GM13977 (cell line): ENCODE results near the gene IL17RE.
"Not testable (repeated sequence)": the region's sequence is repeated elsewhere in the genome, so short reads cannot be mapped to it uniquely, and the experiment has no call there.

ENCODE experiments used
- DNase-seq: peaks from one replicate; pipeline ENCODE4 v3.0.0; 2012; ENCODE audit warnings: low spot score
- CTCF ChIP-seq: IDR thresholded peaks from 2 replicates; pipeline ENCODE4 v1.5.1; 2012; ENCODE audit warnings: mild to moderate bottlenecking, control low read depth; ENCODE audit not compliant: insufficient read depth; ENCODE audit errors: extremely low read depth, missing control alignments
- in situ Hi-C: fragments of 300-500 bp; cut with MboI; formaldehyde crosslinking; loops from one replicate; pipeline ENCODE4 v1.12.0; 2022; ENCODE audit warnings: low sequenced_read_pairs, low pct_unique_long_range_greater_than_20kb, mixed read lengths, inconsistent platforms; ENCODE audit not compliant: unreplicated experiment

IL17RE gene

DNA sequence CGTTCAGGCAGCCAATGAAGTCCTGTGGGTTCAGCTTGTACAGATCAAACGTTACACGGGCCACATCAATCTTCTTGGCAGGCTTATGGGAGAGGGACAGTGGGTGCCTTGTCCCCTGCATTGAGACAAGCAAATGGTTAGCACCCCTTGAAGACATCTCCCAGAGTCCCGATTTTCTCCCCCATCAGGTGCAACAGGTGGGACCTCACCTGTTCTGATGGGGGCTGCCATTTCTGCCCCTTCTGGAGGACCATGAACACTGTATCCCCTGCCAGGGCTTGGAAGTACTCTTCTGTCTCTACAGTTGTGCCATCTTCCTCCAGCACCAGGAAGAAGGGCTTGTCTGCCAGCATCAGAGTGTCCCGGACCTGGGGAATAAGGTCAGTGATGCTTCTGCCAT lies 32.7 kb upstream of the IL17RE start:
- in situ Hi-C loops, result no loop called here
- no peak for DNase-seq
- no peak for TF ChIP-seq CTCF

- no peak for DNase-seq
- TF ChIP-seq CTCF, result no peak
- in situ Hi-C loops, result no loop called here
Measured at GRCh38 chr3:9870978-9871377, 31.7 kb upstream of the IL17RE start.

GRCh38 chr3:9872067-9872466 lies 30.6 kb upstream of the IL17RE start:
- DNase-seq, in situ Hi-C loops: not testable (repeated sequence)

GRCh38 chr3:9875448-9875847 lies 27.2 kb upstream of the IL17RE start:
- no peak for TF ChIP-seq CTCF
- no peak for DNase-seq
- in situ Hi-C loops, result no loop called here

GRCh38 chr3:9876255-9876654 lies 26.4 kb upstream of the IL17RE start:
- in situ Hi-C loops, DNase-seq: not testable (repeated sequence)

DNA sequence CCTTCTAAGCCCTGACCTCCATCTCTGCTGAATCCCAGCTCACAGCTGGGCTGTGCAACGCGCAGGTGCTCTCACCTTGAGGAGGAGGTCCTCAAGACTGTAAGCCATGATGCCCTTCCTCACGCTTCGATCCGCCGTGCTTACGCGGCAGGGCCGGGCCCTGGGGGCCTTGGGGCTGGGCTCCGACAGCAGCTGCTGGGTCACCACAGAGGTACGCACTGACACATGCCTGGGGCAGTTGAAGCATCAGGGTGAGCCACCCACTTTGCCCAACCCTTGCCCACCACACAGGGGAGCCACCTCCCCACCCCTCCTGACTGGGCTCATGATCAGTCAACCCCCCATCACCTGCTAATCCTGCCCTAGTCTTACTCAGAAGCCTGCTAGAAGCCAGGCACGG lies 25.7 kb upstream of the IL17RE start:
- no peak for DNase-seq
- in situ Hi-C loops, result no loop called here
- peak; percentile 9 for TF ChIP-seq CTCF

DNA sequence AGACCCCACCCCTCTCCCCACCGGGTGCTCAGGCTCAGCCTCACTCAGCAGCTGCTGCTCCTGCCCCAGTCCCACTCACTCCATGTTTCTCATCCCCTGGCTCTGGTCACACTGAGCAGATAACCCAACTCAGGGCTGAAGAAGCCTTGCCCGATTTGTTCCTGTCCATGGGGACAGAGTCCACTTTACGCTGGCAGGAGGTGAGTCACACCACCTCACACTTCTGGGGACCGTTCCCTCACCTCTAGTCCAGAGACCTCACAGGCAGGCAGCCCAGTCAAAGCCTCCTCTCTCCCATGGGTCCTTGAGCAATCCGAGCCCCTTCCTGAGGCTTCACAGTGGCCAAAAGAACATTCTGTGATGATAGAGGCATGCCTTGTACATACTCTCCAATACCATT lies 23.9 kb upstream of the IL17RE start:
- no peak for DNase-seq
- TF ChIP-seq CTCF, result no peak
- in situ Hi-C loops, result no loop called here

- in situ Hi-C loops, result no loop called here
- peak; percentile 60 for DNase-seq
- TF ChIP-seq CTCF, result no peak
Measured at GRCh38 chr3:9879830-9880549, 22.7 kb upstream of the IL17RE start, which contains the start of gene CIDEC. CIDEC (minus strand) TSS chr3:9880253; CDS start chr3:9878486, 1,767 bp downstream.
